Measurements from ENCODE around the gene PEX6.
A peak's percentile ranks its signal among the peaks of the same experiment; 100 is the strongest.

The PEX6 gene

DNA sequence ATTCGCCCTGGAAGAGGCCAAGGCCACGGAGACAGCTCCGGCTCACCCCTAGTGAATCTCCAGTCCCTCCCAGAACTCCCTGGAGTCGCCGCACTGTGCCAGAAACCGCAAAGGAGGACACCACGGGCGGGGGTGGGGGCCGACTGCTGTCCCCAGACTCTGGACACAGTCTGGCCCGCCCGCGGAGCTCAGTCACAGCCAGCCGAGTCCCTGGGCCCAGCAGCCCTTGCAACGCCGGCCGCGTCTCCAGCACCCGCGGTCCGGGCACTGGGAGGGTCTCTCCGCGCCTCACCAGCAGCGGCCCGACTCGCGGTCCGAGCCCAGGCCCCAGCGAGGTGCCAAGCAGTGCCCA lies 518 bp downstream of the PEX6 start:
- Histone ChIP-seq H3K4me3 (ENCODE audit: low read length, poor library complexity, severe bottlenecking) (peak overlapping the region; percentile 89), H3K79me2 (ENCODE audit: insufficient read depth, low read length) (peaks cover 13% of the 10 kb centered on the region), H3K4me1 (ENCODE audit: insufficient read depth, low read length, poor library complexity, severe bottlenecking) (peaks cover 15% of the 10 kb centered on the region), H3K36me3 (ENCODE audit: insufficient read depth, low read length) (no peaks in the 10 kb centered on the region), H3K4me2 (ENCODE audit: low read depth, low read length, poor library complexity, severe bottlenecking) (peak overlapping the region; percentile 97), H3K9me2 (replicated peaks; ENCODE audit: low read depth, low read length) (no peaks in the 10 kb centered on the region), H3F3A (ENCODE audit: low read depth) (no peaks in the 10 kb centered on the region), H3K27me3 (ENCODE audit: insufficient read depth, low read length, poor library complexity, severe bottlenecking) (no peaks in the 10 kb centered on the region), H3K9me3 (ENCODE audit: insufficient read depth, low read depth, low read length) (no peaks in the 10 kb centered on the region), H4K20me1 (ENCODE audit: insufficient read depth, low read length, poor library complexity, severe bottlenecking) (peaks cover 3% of the 10 kb centered on the region), H2AFZ (ENCODE audit: low read length) (peak overlapping the region; percentile 78; the same call in 1 of the 2 replicates), H3K9ac (ENCODE audit: low read depth, low read length, poor library complexity, severe bottlenecking) (peak overlapping the region; percentile 87)
- no peak for TF ChIP-seq EZH2phosphoT487 (IDR thresholded peaks at IDR 0.05; ENCODE audit: borderline replicate concordance)
- TF ChIP-seq, protein P1, sequence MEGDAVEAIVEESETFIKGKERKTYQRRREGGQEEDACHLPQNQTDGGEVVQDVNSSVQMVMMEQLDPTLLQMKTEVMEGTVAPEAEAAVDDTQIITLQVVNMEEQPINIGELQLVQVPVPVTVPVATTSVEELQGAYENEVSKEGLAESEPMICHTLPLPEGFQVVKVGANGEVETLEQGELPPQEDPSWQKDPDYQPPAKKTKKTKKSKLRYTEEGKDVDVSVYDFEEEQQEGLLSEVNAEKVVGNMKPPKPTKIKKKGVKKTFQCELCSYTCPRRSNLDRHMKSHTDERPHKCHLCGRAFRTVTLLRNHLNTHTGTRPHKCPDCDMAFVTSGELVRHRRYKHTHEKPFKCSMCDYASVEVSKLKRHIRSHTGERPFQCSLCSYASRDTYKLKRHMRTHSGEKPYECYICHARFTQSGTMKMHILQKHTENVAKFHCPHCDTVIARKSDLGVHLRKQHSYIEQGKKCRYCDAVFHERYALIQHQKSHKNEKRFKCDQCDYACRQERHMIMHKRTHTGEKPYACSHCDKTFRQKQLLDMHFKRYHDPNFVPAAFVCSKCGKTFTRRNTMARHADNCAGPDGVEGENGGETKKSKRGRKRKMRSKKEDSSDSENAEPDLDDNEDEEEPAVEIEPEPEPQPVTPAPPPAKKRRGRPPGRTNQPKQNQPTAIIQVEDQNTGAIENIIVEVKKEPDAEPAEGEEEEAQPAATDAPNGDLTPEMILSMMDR (conservative IDR thresholded peaks at IDR 0.05; ENCODE audit: low read length): no peak

- Histone ChIP-seq H3K4me3 (ENCODE audit: low read length, poor library complexity, severe bottlenecking) (no peak overlapping the region), H3K4me2 (ENCODE audit: low read depth, low read length, poor library complexity, severe bottlenecking) (no peak overlapping the region), H3K9me2 (replicated peaks; ENCODE audit: low read depth, low read length) (no peaks in the 10 kb centered on the region), H3K9me3 (ENCODE audit: insufficient read depth, low read depth, low read length) (no peaks in the 10 kb centered on the region), H3K9ac (ENCODE audit: low read depth, low read length, poor library complexity, severe bottlenecking) (no peak overlapping the region), H2AFZ (ENCODE audit: low read length) (no peak overlapping the region), H3K27me3 (ENCODE audit: insufficient read depth, low read length, poor library complexity, severe bottlenecking) (no peaks in the 10 kb centered on the region), H3F3A (ENCODE audit: low read depth) (no peaks in the 10 kb centered on the region), H3K79me2 (ENCODE audit: insufficient read depth, low read length) (peaks cover 13% of the 10 kb centered on the region), H3K36me3 (ENCODE audit: insufficient read depth, low read length) (no peaks in the 10 kb centered on the region), H3K4me1 (ENCODE audit: insufficient read depth, low read length, poor library complexity, severe bottlenecking) (peaks cover 13% of the 10 kb centered on the region), H4K20me1 (ENCODE audit: insufficient read depth, low read length, poor library complexity, severe bottlenecking) (peaks cover 3% of the 10 kb centered on the region)
- TF ChIP-seq, protein P1 (conservative IDR thresholded peaks at IDR 0.05; ENCODE audit: low read length): no peak
- no peak for TF ChIP-seq EZH2phosphoT487 (IDR thresholded peaks at IDR 0.05; ENCODE audit: borderline replicate concordance)
Observed at GRCh38 chr6:42974919-42975505, 4.0 kb downstream of the PEX6 start.

DNA sequence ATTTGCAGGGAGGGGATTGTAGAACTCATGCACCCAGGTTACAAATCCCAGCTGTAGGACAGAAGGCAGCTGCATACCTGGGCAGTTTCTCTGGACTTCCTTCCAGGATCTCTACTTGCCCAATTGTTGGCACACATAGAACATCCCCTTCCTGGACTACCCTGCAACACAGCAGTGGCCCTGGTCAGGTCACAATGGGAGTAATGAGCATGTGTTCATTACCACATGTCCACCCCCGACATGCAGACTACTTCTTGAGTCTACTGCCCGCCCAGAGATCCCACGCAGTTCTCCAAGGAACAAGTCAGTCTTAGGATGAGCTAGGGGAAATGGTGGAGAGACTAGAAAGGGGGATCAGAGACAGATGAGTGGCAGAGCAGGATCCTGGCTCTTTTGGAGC lies 5.1 kb downstream of the PEX6 start:
- no peak for TF ChIP-seq EZH2phosphoT487 (IDR thresholded peaks at IDR 0.05; ENCODE audit: borderline replicate concordance)
- TF ChIP-seq, protein P1 (conservative IDR thresholded peaks at IDR 0.05; ENCODE audit: low read length): no peak

More for the DNA sequence above, 5.1 kb downstream of the PEX6 start:
- Histone ChIP-seq H3K4me3 (ENCODE audit: low read length, poor library complexity, severe bottlenecking) (no peak overlapping the region), H3K9ac (ENCODE audit: low read depth, low read length, poor library complexity, severe bottlenecking) (no peak overlapping the region), H3K79me2 (ENCODE audit: insufficient read depth, low read length) (peaks cover 13% of the 10 kb centered on the region), H3F3A (ENCODE audit: low read depth) (no peaks in the 10 kb centered on the region), H3K4me2 (ENCODE audit: low read depth, low read length, poor library complexity, severe bottlenecking) (no peak overlapping the region), H3K4me1 (ENCODE audit: insufficient read depth, low read length, poor library complexity, severe bottlenecking) (peaks cover 6% of the 10 kb centered on the region), H3K9me3 (ENCODE audit: insufficient read depth, low read depth, low read length) (no peaks in the 10 kb centered on the region), H2AFZ (ENCODE audit: low read length) (no peak overlapping the region), H3K36me3 (ENCODE audit: insufficient read depth, low read length) (no peaks in the 10 kb centered on the region), H3K27me3 (ENCODE audit: insufficient read depth, low read length, poor library complexity, severe bottlenecking) (no peaks in the 10 kb centered on the region), H4K20me1 (ENCODE audit: insufficient read depth, low read length, poor library complexity, severe bottlenecking) (peaks cover 3% of the 10 kb centered on the region), H3K9me2 (replicated peaks; ENCODE audit: low read depth, low read length) (no peaks in the 10 kb centered on the region)

All from Loucy (cell line).